ENCODE measurements around the gene TREML1. TPM values are rescaled to one million over a fixed set of nuclear protein-coding genes. Genes with fewer than 3 reads are reported as not detected.
A peak's percentile ranks its signal among the peaks of the same experiment; 100 is the strongest.

Gene TREML1
- total and polyA plus RNA-seq, 2 of the 8 experiments (the other 6 are each of a cell fraction or from before 2014, with no cell fraction given): 0.08 TPM; not detected in 1

DNA sequence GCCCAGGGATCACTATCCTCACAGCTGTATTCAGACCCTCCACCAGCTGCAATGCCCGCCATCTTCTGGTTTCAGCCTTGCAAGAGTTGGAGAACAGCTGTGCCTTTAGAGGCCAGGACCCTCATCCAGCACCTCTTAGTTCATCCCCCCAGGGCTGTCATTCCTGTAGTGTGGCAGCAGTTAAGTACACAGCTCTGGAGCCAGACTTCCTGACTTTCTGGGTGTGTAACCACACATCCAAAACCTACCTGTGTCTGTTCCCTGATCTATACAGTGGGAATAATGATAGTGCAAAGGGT, 9.2 kb upstream of the TREML1 start:
- no peaks in the 10 kb centered on the region for H3K9me3 ChIP-seq (ENCODE audit: insufficient read depth in 2 of 2, low read depth in 1 of 2, low read length in 1 of 2)
- H3K4me3 ChIP-seq (ENCODE audit: extremely low read depth in 1 of 4, insufficient read depth in 2 of 4, low read depth in 3 of 4, low read length in 4 of 4): no peak overlapping the region
- no peak overlapping the region for H3K23ac ChIP-seq (ENCODE audit: insufficient read length)
- TF ChIP-seq KDM1A (IDR thresholded peaks at IDR 0.05; ENCODE audit: borderline replicate concordance, low read length): no peak
- TF ChIP-seq TCF12 (IDR thresholded peaks at IDR 0.05; ENCODE audit: low read depth, low read length): no peak
- no peak for TF ChIP-seq KDM5A (IDR thresholded peaks at IDR 0.05; ENCODE audit: low read length)
- TF ChIP-seq ATF2 (IDR thresholded peaks at IDR 0.05; ENCODE audit: low read length): no peak
- no peak overlapping the region for H3K4me2 ChIP-seq (ENCODE audit: insufficient read depth in 1 of 2, low read depth in 2 of 2, low read length in 2 of 2)
- no peaks in the 10 kb centered on the region for H3K4me1 ChIP-seq (replicated peaks in 1 of 4; ENCODE audit: control insufficient read depth in 3 of 4, insufficient read depth in 4 of 4, low read length in 3 of 4)
- no peak overlapping the region for H2BK20ac ChIP-seq (ENCODE audit: low read length)
- H2BK120ac ChIP-seq (replicated peaks; ENCODE audit: low read depth, low read length): no peak overlapping the region
- H4K20me1 ChIP-seq (replicated peaks in 1 of 2; ENCODE audit: control insufficient read depth in 1 of 2, insufficient read depth in 2 of 2, low read length in 2 of 2): no peaks in the 10 kb centered on the region
- no peak overlapping the region for H3K9ac ChIP-seq (replicated peaks in 1 of 4; ENCODE audit: extremely low read depth in 1 of 4, low read depth in 3 of 4, low read length in 3 of 4)
- H3K14ac ChIP-seq (ENCODE audit: insufficient read length): no peak overlapping the region
- peak in 1 of 2 experiments; percentile 34 for DNase-seq (ENCODE audit: low read depth in 1 of 2, low spot score in 2 of 2)
- 0 out of 2 replicates have a peak overlapping the region, but pooled peaks have one; percentile 60 for H2AFZ ChIP-seq (ENCODE audit: low read length)
- H3K27me3 ChIP-seq (replicated peaks in 1 of 4; ENCODE audit: control insufficient read depth in 3 of 4, extremely low read depth in 1 of 4, insufficient read depth in 3 of 4, low read length in 3 of 4): no peaks in the 10 kb centered on the region
- WGBS, 2 experiments (ENCODE audit: extremely low coverage in 1 of 2, insufficient coverage in 1 of 2, insufficient read length in 1 of 2, insufficient replicate concordance in 2 of 2, low coverage in 1 of 2, low lambda C conversion rate in 2 of 2, missing lambda C conversion rate in 1 of 2): 100% methylated on average over 1 of the region's 1 CpG; no CpG with 5 or more reads in 1 of the 2 experiments
- ChIA-PET POLR2A (ENCODE audit: partially characterized antibody) (no interaction called here), CTCF (ENCODE audit: partially characterized antibody) (interaction anchor here (1.3 kb wide), 1 partner anchor 29 kb away, joined by 4 read pairs; no protein-coding TSS in a partner anchor)
- H2BK12ac ChIP-seq (ENCODE audit: low read depth, low read length): no peak overlapping the region
- H3K27ac ChIP-seq (ENCODE audit: low read depth, low read length): no peak overlapping the region
- H4K8ac ChIP-seq (ENCODE audit: extremely low read depth, insufficient read depth, low read length): no peak overlapping the region
- no peak for FAIRE-seq
- H3K36me3 ChIP-seq (ENCODE audit: control insufficient read depth in 2 of 4, insufficient read depth in 4 of 4, low read length in 3 of 4): no peaks in the 10 kb centered on the region
- no peak overlapping the region for H3K4ac ChIP-seq (replicated peaks; ENCODE audit: insufficient read length, low read depth, low read length)
- H2AK5ac ChIP-seq (ENCODE audit: low read depth, low read length): no peak overlapping the region
- no peak overlapping the region for H3K56ac ChIP-seq (replicated peaks; ENCODE audit: insufficient read length, low read depth, low read length)
- H3K18ac ChIP-seq (ENCODE audit: extremely low read depth, low read length): no peak overlapping the region
- H4K5ac ChIP-seq (ENCODE audit: insufficient read length, low read depth, low read length): no peak overlapping the region
- no peak overlapping the region for H2BK15ac ChIP-seq (ENCODE audit: low read length)
- H3K23me2 ChIP-seq (ENCODE audit: low read depth, low read length): no peaks in the 10 kb centered on the region
- H4K91ac ChIP-seq (replicated peaks; ENCODE audit: insufficient read length, low read length): no peak overlapping the region
- no peaks in the 10 kb centered on the region for H3K79me1 ChIP-seq (ENCODE audit: low read depth, low read length)
- no peak overlapping the region for H2BK5ac ChIP-seq (ENCODE audit: low read depth, low read length)
- H3K79me2 ChIP-seq (ENCODE audit: control insufficient read depth in 1 of 2, insufficient read depth in 2 of 2, low read length in 2 of 2): no peaks in the 10 kb centered on the region
